Fibroblast of peridontal ligament (primary cell): Measurements from ENCODE around the gene SPRYD4.
"Not testable (repeated sequence)": the region's sequence is repeated elsewhere in the genome, so short reads cannot be mapped to it uniquely, and the experiment has no call there.

Experiments
- DNase-seq: peaks from one replicate; pipeline ENCODE4 v3.0.0-alpha.2; 2010; ENCODE audit errors: extremely low read depth

The SPRYD4 gene

DNA sequence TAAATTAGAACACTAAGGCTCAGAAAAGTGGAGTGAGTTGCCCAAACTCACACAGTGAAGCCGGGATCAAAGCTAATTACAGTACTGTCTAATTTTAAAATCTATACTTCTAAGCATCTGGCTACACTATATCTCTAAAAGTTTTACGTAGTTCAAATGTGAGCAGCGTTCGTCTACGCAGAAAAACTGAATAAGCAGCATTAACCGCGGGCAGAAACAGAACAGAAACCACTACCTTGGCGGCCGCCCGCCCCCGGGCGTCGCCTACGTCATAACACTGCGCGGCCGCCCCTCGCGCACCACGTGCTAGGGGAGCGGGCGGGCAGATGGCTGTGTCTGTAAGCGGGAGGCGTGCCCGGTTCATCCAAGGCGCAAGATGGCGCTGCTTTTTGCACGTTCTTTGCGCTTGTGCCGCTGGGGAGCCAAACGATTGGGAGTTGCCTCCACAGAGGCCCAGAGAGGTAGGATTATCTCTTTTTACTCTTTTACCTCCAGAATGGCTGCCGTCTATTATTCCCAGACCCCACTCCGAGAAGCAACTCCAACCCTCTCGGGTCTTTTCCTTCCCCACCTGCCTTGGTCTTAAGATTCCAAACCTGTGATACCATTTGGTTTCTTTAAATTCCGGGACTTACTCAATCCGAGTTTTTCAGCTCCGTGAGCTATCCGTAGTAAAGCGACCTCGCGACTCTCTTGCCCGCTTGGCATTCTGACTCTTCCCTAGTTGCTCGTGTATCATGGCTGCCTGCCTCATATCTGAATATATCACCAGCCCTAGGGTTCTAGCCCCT lies at the start of gene SPRYD4:
SPRYD4 (plus strand) TSS at position 363 of the 791 bp plus-strand sequence; CDS start at position 377, 14 bp downstream.
- DNase-seq = peak; percentile 89

DNA sequence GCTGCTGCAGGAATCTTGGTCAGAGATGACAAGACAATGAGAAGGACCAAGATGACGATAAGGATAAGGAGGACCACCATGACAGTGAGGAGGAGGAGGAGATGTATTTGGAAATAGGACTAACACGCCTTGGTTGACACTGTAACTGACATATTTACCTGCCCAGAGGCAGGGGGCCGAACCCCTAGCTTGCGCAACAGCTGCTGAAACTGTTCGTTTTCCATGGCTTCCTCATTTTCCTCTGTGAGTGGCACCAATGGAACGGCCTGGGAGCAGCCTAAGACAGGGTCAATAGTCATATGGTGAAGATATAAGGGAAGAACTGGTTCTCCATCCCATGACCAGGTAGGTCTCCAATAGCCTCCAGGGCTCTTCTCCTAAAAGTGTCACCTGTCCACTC lies 48.0 kb upstream of the SPRYD4 start:
- no peak for DNase-seq

DNA sequence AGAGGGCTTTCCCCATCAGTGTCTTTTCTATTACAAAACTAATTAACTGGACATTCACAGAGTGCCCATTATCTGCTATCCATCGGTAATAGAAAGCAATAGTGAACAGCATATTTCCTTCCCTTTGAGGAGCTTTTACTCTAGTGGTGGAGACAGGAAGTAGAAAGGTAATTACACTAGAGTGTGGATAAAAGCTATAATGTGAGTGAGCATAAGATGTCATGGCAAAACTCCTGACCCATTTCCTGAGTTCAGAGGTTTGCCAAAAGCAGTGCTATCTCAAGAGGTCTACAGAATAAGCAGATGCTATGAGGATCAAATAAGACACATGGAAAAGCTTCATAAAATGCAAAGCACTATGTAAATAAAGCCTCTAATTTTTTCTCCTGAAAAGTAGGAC lies 43.2 kb upstream of the SPRYD4 start:
- no peak for DNase-seq

DNA sequence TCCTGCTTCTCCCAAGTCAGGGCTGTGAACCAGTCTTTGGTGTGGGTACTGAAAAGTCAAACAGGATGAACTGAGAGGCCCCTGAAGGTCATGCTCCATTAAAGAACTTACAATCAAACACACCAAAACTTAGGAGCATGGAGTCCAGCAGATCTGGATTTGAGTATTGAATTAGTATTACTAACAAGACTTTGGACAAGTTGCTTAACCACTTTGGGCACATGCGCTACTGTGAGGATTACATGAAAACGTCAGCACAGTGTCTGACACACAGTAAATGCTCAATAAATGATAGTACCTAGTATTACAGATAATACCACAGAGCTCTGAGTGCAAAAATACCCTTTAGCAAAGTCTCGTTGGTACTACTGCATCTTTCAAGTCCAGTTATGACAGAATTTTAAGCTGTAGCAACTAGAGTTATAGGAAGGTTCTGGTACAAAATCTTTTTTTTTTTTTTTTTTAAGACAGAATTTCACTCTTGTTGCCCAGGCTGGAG lies 42.4 kb upstream of the SPRYD4 start:
- DNase-seq = no peak

DNA sequence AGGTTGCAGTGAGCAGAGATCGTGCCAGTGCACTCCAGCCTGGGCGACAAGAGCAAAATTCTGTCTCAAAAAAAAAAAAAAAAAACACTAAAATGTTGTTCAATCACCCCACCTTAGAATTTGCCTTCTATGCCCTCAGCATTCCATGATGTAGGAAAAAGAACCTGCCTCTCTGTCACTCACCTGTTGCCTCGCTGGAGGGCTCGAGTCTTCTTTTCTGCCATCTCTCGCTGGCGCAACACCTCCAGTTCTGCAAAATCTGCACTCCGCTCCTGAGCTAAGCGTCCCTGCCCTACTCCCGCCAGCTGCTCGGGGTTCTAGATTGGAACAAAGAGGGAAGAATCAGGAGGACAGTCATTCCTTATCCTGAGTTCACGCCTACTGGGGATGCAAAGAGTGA lies 37.1 kb upstream of the SPRYD4 start:
- DNase-seq = no peak

DNA sequence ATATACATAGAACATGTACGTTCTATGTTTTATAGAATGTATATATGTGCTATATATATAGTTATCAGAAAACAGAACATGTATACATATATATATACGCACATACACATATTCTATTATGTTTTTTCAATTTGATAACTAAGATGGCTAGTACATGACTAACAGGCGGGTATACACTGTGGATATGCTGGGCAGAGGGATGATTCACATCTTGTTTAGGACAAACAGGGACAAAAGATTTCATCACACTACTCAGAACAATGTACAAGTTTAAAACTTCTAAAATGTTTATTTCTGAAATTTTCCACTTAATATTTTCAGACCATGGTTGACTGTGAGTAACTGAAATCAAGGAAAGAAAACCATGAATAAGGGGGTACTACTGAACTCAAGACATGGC lies 36.5 kb upstream of the SPRYD4 start:
- no peak for DNase-seq

DNA sequence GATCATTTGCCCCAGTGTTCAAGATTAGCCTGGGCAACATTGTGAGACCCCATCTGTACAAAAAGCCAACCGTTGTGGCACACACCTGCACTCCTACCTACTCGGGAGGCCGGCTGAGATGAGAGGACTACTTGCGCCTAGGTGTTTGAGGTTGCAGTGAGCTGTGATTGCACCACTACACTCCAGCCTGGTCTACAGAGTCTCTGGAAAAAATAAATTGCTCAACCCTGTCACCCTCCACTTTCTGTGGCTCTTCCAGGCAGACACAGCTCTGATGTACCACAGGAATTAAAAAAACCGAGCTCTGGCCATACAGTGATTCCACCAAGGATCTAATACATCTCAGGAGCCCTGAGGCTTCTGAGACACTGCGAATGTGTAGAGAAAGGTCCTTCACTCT lies 33.5 kb upstream of the SPRYD4 start:
- no peak for DNase-seq

DNA sequence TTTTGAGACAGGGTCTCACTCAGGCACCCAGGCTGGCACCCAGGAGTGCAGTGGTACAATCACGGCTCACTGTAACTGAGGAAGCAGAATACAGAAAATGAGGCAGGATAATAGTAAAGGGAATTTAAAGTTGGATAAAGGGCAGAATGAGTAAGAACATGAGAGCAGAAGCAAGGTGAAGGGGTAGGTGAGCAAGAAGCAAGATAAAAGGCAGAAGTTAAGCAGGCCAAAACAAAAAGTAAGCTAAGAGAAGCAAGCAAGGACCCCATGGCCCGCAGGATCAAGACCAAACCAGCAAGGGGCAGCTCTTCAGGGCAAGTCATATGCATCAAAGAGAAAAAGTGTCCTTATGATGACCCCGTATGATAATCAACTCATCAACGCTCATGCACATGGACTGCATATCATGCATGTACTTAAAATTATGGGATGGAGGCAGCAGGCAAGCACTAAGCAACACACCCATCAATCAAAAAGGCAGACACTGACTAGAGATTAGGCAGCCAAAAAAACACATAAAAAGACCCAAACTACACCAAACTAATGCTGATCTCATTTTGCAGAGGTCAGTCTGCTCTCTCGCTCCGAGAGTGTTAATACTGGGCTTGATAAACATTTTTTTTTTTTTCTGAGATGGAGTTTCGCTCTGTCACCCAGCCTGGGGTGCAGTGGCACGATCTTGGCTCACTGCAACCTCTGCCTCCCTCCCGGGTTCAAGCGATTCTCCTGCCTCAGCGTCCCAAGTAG lies 30.8 kb upstream of the SPRYD4 start:
- no peak for DNase-seq

DNA sequence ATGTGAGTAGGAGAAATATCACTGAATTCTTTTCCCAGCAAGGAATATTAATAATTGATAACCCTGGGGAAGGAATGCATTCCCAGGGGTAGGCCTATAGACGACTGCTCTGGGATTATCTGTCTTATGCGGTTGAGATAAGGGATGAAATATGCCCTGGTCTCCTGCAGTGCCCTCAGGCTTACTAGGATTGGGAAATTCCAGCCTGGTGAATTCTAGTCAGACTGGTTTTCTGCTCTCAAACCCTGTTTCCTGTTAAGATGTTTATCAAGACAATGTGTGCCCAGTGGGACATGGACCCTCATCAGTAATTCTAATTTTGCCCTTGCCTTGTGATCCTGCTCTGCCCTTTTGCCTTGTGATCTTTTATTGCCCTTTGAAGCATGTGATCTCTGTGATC lies 25.2 kb upstream of the SPRYD4 start:
- not testable (repeated sequence) for DNase-seq

DNA sequence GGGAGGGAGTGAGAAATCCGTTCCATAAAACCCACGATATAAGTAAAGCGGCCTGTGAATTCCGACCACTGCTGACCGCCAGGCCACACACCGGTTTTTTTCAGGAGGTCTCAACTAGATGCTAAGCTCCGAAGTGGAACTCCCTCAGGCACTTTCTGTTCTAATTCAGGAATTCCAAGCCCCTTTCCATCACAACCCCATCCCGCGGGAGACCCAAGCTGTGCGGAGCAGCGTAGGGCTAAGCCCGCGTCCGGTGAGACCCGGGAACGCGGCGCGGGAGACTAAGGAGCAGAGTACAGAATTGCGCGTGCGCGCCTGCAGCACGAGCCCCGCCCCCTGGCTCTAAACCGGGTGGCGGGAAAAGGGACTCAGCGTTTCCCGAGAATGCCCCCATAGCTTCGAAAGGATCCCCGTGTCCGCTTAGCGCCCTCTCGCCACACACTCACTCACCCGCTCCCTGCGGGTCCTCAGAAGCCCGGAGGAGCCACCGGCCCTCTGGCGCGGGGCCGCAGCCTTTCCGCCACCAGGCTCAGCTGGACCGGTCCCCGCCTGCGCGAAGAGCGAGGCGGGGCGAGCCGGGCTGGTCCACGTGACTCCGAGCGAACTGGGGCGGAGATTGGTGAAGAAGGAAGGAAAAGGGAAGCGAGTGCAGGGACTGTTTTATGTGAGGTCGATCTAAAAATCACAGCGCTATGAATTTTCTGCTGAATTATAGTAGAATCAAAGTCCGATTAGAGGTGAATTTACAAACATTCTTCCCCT lies 19.3 kb upstream of the SPRYD4 start, which contains the start of gene TIMELESS:
TIMELESS (minus strand) TSS at position 567 of the 762 bp plus-strand sequence. CDS start 15,256 bp downstream, outside the sequence.
- DNase-seq = peak; percentile 83

DNA sequence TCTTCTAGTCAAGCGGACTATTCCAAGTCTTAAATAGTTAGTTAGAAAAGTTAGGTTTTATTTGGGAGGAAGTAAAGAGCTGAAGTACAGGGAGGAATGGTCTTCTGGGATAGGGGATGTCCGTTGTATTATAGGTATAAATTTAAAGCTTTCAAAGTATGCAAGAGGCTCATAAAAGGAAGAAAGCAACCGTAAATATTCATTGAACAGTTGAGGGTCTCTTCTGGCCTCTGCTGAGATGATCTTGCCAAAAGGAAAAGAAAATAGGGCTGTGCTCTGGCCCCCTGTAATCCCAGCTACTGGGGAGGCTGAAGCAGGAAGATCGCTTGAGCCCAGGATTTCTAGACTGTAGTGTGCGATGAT lies 18.8 kb upstream of the SPRYD4 start:
- DNase-seq = no peak

DNA sequence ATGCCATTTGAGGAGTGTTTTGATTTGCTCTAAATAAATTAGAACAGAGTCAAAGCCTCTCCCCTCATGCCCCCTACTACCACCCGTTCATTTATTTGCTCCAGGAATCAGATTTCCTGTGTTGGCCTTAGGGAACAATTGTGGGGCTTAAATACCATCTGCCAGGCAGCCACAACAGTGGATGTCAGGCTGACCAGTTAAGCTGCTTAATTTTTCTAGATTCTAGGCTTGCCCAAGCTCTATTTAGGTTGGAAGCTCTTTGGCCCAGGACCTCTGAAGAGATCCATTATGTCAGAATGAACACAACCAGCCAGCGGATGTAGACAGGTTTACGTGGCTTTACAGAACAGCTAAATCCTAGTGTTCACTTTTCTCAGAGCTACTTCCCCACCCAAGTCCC lies 18.1 kb upstream of the SPRYD4 start:
- DNase-seq = no peak

DNA sequence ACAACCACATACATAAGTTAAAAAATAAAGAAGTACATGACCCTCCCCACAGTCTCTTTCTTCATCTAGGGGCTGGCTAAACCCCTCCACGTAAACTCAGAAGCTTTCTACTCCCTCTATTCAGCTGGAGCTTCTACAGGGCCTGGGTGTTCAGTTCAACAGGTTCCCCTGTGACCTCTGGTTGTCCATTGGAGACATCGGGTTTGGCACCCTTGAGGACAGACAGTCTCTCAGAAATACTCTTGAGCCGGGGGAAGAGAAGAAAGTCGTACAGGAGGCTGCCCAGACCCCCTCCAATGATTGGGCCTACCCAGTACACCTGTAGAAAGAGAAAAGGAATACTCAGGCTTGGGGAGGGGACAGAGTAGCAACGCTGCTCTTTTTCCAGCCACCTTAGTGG lies 17.2 kb upstream of the SPRYD4 start:
- DNase-seq = no peak

DNA sequence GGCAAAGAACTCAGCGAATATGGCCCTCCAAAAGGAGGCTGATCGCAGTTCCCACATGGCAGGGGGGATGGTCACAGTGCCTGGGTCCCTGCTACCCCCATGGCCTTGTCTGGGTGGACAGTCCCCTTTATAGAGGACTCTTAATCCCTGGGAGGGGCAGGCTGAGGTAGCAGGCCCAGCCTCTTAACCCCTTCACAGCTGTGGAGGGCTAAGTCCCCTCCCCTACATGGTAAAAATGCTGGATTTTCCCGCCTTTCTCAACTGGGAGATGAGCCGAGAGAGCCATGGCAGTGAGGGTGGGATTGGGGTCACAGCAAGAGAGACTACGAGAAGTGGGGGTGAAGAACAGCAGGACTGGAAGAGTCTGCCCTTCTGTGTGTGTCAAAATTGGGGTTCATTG lies 13.8 kb upstream of the SPRYD4 start, which contains the start of gene MIP:
MIP (minus strand) TSS at position 101 of the 400 bp plus-strand sequence; CDS start at position 57, 44 bp downstream.
- DNase-seq = no peak

DNA sequence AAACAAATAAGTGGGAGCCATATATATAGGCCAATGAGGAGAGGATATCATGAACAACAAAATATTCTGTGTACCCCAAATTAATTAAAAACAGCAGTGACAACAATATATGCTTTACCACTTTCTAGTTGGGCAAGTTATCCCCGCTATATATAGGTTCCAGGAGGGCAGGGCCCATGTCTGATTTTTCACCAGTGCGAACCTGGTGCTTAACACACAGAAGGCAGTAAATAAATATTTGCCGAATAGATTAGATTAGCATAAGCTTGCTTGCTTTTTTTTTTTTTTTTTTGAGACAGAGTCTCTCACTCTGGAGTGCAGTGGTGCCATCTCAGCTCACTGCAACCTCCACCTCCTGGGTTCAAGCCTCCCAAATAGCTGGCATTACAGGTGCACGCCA lies 10.6 kb upstream of the SPRYD4 start:
- DNase-seq = no peak

DNA sequence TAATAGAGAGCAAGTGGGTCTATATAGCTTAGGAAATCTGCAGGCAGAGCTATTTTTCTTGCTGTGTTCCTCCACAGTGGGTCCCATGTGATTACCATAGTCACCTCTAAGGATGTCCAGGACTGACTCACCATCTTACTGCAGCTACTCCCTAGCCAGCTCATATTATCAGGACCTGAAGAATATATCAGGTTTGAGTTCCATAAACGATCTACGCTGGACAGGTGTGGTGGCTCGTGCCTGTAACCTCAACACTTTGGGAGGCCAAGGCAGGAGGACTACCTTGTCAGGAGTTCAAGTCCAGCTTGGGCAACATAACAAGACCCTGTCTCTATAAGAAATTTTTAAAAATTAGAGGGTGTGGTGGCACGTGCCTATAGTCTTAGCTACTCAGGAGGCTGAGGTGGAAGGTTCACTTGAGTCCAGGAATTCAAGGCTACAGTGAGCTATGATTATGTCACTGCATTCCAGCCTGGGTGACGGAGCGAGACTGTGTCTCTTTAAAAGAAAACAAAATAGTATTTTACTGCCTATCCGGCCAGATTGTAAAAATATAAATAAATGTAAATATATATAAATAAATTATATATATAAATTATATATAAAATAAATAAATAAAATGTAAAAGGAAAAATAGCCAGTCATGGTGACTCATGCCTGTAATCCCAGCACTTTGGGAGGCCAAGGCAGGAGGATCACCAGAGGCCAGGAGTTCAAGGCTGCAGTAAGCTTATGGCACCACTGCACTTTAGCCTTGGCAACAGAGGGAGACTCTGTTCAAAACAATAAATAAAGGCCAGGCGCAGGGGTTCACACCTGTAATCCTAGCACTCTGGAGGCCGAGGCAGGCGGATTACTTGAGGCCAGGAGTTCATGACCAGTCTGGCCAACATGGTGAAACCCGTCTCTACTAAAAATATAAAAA lies 6.9 kb upstream of the SPRYD4 start:
- no peak for DNase-seq

DNA sequence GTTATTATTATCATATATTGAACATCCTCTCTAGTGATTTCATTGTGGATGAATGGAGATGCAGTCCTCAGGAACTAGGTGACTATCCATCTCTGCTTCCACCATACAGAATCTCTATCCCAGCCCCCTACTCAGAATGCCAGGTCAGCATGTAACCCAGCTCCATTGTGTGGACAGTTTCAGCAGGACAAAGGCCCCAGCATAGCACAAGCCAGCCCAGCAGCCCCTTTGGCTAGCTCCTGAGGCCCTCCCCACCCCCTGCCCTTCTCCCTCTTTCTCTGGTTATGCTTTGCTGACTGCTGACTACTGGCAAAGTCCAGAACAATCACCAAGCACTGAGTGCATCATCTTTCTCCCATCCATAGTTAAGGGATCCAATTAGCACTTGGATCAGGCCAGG lies 5.8 kb upstream of the SPRYD4 start:
- DNase-seq = no peak

DNA sequence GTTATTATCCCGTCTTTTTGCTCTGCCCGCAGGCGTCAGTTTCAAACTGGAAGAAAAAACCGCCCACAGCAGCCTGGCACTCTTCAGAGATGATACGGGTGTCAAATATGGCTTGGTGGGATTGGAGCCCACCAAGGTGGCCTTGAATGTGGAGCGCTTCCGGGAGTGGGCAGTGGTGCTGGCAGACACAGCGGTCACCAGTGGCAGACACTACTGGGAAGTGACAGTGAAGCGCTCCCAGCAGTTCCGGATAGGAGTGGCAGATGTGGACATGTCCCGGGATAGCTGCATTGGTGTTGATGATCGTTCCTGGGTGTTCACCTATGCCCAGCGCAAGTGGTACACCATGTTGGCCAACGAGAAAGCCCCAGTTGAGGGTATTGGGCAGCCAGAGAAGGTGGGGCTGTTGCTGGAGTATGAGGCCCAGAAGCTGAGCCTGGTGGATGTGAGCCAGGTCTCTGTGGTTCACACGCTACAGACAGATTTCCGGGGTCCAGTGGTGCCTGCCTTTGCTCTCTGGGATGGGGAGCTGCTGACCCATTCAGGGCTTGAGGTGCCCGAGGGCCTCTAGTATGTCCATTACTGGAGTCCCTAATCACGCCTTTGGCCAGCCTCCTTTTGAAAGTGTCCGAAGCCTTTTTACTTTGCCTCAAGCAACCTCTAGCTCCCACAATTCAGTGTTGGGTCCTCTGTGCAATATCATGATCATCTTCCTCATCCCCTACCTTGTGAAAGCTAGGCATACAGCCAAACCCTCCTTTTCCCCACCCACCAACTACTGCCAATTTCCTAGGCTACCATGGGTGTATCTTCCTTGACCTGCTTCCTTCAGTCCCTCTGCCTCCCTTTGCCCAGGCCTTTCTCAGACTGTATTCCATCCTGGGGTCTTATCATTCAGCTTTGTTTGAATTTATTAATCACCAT lies 891 bp downstream of the SPRYD4 start:
- no peak for DNase-seq

DNA sequence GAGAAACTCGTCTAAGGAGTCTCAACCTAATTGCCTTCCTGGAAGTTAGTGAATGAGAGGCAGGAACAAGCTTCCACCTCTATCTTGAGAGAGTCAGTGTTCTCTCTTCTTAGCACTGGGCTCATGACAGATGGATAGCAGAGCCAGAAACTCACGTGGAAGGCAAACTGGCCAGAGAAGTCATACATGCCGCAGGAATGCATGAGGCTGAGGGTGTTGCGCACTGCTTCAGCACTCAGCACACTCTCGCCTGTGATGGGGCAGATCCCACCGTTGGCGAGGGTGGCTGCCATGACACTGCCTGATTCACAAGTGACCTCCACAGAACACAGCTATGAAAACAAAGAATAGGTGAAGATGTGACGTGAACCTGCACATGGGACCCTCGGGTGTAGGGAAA lies 6.0 kb downstream of the SPRYD4 start:
- DNase-seq = no peak

DNA sequence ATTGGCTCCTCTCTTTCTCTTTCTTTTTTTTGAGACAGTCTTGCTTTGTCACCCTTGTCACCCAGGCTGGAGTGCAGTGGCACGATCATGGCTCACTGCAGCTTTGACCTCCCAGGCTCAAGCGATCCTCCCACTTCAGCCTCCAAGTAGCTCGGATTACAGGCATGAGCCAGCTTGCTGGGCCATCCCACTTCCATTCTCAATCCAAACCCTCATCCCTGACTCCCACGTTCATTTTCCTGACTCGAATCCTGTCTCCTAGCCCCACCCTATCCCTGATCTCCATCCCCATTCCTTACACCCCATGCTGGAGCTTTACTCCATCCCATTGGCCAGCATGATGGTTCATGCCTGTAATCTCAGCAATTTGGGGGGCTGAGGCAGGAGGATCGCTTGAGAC lies 7.8 kb downstream of the SPRYD4 start:
- DNase-seq = no peak
